NCI-H748 (cell line): ENCODE data around the gene IFT57.
"Not testable (repeated sequence)": the region's sequence is repeated elsewhere in the genome, so short reads cannot be mapped to it uniquely, and the experiment has no call there.

Experiments
- DNase-seq: peaks from one replicate; lab custom pipeline; 2025; ENCODE audit not compliant: unreplicated experiment; lab: John Stamatoyannopoulos, UW

IFT57 gene

GRCh38 chr3:108171106-108171505, 51.1 kb downstream of the IFT57 start:
- DNase-seq, result peak; percentile 93

- DNase-seq, result no peak
These were observed 57.8 kb downstream of the IFT57 start for GRCh38 chr3:108164391-108164790.

- no peak for DNase-seq
These were observed 62.4 kb downstream of the IFT57 start for GRCh38 chr3:108159865-108160264.

- no peak for DNase-seq
These were observed 63.1 kb downstream of the IFT57 start for GRCh38 chr3:108159105-108159504.

- no peak for DNase-seq
These were observed 64.0 kb downstream of the IFT57 start for GRCh38 chr3:108158251-108158650.

- no peak for DNase-seq
These were observed 65.0 kb downstream of the IFT57 start for GRCh38 chr3:108157273-108157672.

- no peak for DNase-seq
These were observed 65.8 kb downstream of the IFT57 start for GRCh38 chr3:108156312-108156853.

GRCh38 chr3:108155642-108156041, 66.6 kb downstream of the IFT57 start:
- DNase-seq, result not testable (repeated sequence)

- peak; percentile 86 for DNase-seq
These were observed 68.7 kb downstream of the IFT57 start for GRCh38 chr3:108153451-108153981.

GRCh38 chr3:108152274-108152673, 70.0 kb downstream of the IFT57 start:
- DNase-seq, result no peak

GRCh38 chr3:108150200-108150599, 72.0 kb downstream of the IFT57 start:
- DNase-seq, result no peak

GRCh38 chr3:108146139-108146538, 76.1 kb downstream of the IFT57 start:
- DNase-seq, result no peak

- no peak for DNase-seq
These were observed 76.6 kb downstream of the IFT57 start for GRCh38 chr3:108145578-108145977.

GRCh38 chr3:108137460-108137814, 84.8 kb downstream of the IFT57 start:
- peak; percentile 16 for DNase-seq

GRCh38 chr3:108136561-108137459, 85.4 kb downstream of the IFT57 start:
- no peak for DNase-seq

- DNase-seq, result no peak
These were observed 87.7 kb downstream of the IFT57 start for GRCh38 chr3:108134555-108134880.

GRCh38 chr3:108133858-108134554, 88.2 kb downstream of the IFT57 start:
- DNase-seq, result no peak

GRCh38 chr3:108133048-108133369, 89.2 kb downstream of the IFT57 start:
- no peak for DNase-seq

- no peak for DNase-seq
These were observed 90.6 kb downstream of the IFT57 start for GRCh38 chr3:108131475-108132134.

GRCh38 chr3:108130701-108131474, 91.3 kb downstream of the IFT57 start:
- no peak for DNase-seq

GRCh38 chr3:108130236-108130635, 92.0 kb downstream of the IFT57 start:
- no peak for DNase-seq
